CD14-positive monocyte (primary cell): ENCODE data around the gene PLXNA2. TPM values are rescaled to one million over a fixed set of nuclear protein-coding genes. Genes with fewer than 3 reads are reported as not detected.

Source experiments
- DNase-seq, 3 donors: peaks; one replicate each; pipeline ENCODE4 v3.0.0-alpha.2; 2011 to 2022
- H2AFZ ChIP-seq: 2 replicates; pipeline ENCODE4 v1.6.0; 2012; ENCODE audit warnings: mild to moderate bottlenecking, low read depth, low read length, inconsistent platforms; ENCODE audit not compliant: insufficient read depth, poor library complexity, severe bottlenecking
- H3K27ac ChIP-seq, 2 donors: 1 replicate in 1 of 2; 2 replicates in 1 of 2; pipeline ENCODE4 v1.5.1; 2012 to 2013; ENCODE audit warnings: low read length in 2 of 2, control low read depth in 1 of 2, inconsistent platforms in 1 of 2, low read depth in 1 of 2, mild to moderate bottlenecking in 1 of 2
- H3K27me3 ChIP-seq, 2 donors: one replicate each; pipeline versions ENCODE4 v1.6.0 to v1.6.1; 2011 to 2013; ENCODE audit warnings: low read length in 2 of 2; ENCODE audit not compliant: control insufficient read depth in 2 of 2, insufficient read depth in 2 of 2
- H3K36me3 ChIP-seq, 2 donors: replicated peaks in 1 of 2; 1 replicate in 1 of 2; 2 replicates in 1 of 2; pipeline versions ENCODE4 v1.5.1 to v1.6.1; 2012 to 2013; ENCODE audit warnings: low read length in 2 of 2, control low read depth in 1 of 2, inconsistent platforms in 1 of 2, mild to moderate bottlenecking in 1 of 2; ENCODE audit not compliant: insufficient read depth in 2 of 2, control insufficient read depth in 1 of 2
- H3K4me1 ChIP-seq, 2 donors: 1 replicate in 1 of 2; 2 replicates in 1 of 2; pipeline versions ENCODE4 v1.5.1 to v1.6.1; 2012 to 2013; ENCODE audit warnings: low read length in 2 of 2, control low read depth in 1 of 2, inconsistent platforms in 1 of 2, mild to moderate bottlenecking in 1 of 2, moderate library complexity in 1 of 2; ENCODE audit not compliant: insufficient read depth in 2 of 2, control insufficient read depth in 1 of 2
- H3K4me2 ChIP-seq: replicated peaks from 2 replicates; pipeline ENCODE3; 2012; ENCODE audit warnings: low read length, moderate library complexity, mild to moderate bottlenecking; ENCODE audit not compliant: poor library complexity, severe bottlenecking; ENCODE audit errors: extremely low read depth
- H3K4me3 ChIP-seq, 3 experiments: fragments of 200-600 bp in 1 of 3; sonication (generic) in 1 of 3; replicated peaks in 1 of 3; 1 replicate in 2 of 3; 2 replicates in 1 of 3; pipeline ENCODE4 v1.5.1; 2011 to 2013; ENCODE audit warnings: low read length in 3 of 3, mild to moderate bottlenecking in 3 of 3, control low read depth in 2 of 3, low read depth in 2 of 3, inconsistent platforms in 1 of 3, moderate library complexity in 1 of 3
- H3K79me2 ChIP-seq: 2 replicates; pipeline ENCODE4 v1.6.0; 2012; ENCODE audit warnings: mild to moderate bottlenecking, control low read depth, inconsistent platforms, low read length, moderate library complexity; ENCODE audit not compliant: insufficient read depth
- H3K9ac ChIP-seq: 2 replicates; pipeline ENCODE4 v1.6.0; 2017; ENCODE audit warnings: low read length, mild to moderate bottlenecking; ENCODE audit not compliant: insufficient read depth, poor library complexity, severe bottlenecking
- H3K9me3 ChIP-seq, 2 donors: replicated peaks in 1 of 2; 1 replicate in 1 of 2; 2 replicates in 1 of 2; pipeline versions ENCODE4 v1.5.1 to v1.6.1; 2012 to 2013; ENCODE audit warnings: low read length in 2 of 2, control low read depth in 1 of 2; ENCODE audit not compliant: control insufficient read depth in 1 of 2, insufficient read depth in 1 of 2
- H4K20me1 ChIP-seq: 2 replicates; pipeline ENCODE4 v1.6.0; 2012; ENCODE audit warnings: mild to moderate bottlenecking, low read length, control low read depth, moderate library complexity; ENCODE audit not compliant: insufficient read depth
- H3K27ac Mint-ChIP-seq, 7 donors: one replicate each; pipeline ENCODE4 v1.8.0; 2020; ENCODE audit warnings: mild to moderate bottlenecking in 7 of 7, mixed read lengths in 7 of 7, moderate library complexity in 6 of 7, inconsistent platforms in 2 of 7
- H3K27me3 Mint-ChIP-seq, 3 donors: one replicate each; pipeline ENCODE4 v1.8.0; 2021 to 2022; ENCODE audit warnings: low read depth in 3 of 3, mild to moderate bottlenecking in 3 of 3, mixed read lengths in 3 of 3, moderate library complexity in 3 of 3, inconsistent platforms in 1 of 3
- H3K36me3 Mint-ChIP-seq, 2 donors: one replicate each; pipeline ENCODE4 v1.8.0; 2020; ENCODE audit warnings: mixed read lengths in 2 of 2, inconsistent platforms in 1 of 2, mild to moderate bottlenecking in 1 of 2
- H3K4me1 Mint-ChIP-seq: one replicate; pipeline ENCODE4 v1.8.0; 2020; ENCODE audit warnings: mild to moderate bottlenecking, mixed read lengths
- H3K4me3 Mint-ChIP-seq, 2 donors: one replicate each; pipeline ENCODE4 v1.8.0; 2020; ENCODE audit warnings: mild to moderate bottlenecking in 2 of 2, mixed read lengths in 2 of 2, moderate library complexity in 1 of 2
- H3K9me3 Mint-ChIP-seq, 7 donors: one replicate each; pipeline ENCODE4 v1.8.0; 2020 to 2022; ENCODE audit warnings: mixed read lengths in 7 of 7, mild to moderate bottlenecking in 6 of 7, moderate library complexity in 6 of 7, inconsistent platforms in 2 of 7
- WGBS: methylation state at CpG from one replicate; pipeline ENCODE4 v1.1.5; 2013; ENCODE audit warnings: missing lambda C conversion rate; ENCODE audit not compliant: insufficient coverage; 5-methylcytosine and 5-hydroxymethylcytosine counted together
- intact Hi-C, 2 donors: fragments of 100-400 bp; cut with micrococcal nuclease; formaldehyde crosslinking; loops; one replicate each; pipeline versions ENCODE4 v1.15.0 to v1.15.1; 2023
- polyA plus RNA-seq, 3 donors: library from polyadenylated mRNA; depleted of rRNA in 1 of 3; unstranded in 2 of 3; stranded (reverse) in 1 of 3; fragments of 300-500 nt in 2 of 3; fragments of >200 nt in 1 of 3; fragmentation: Illumina TruSeq in 2 of 3; gene quantifications; 1 replicate in 2 of 3; 2 replicates in 1 of 3; pipeline ENCODE4 v1.2.3, GENCODE V29; 2012 to 2021
- TF ChIP-seq, protein P1 (sequence below): fragments of 200-600 bp; IDR thresholded peaks from one replicate; pipeline ENCODE4 v1.8.0; 2022; ENCODE audit warnings: antibody characterized with exemption, mild to moderate bottlenecking

Gene PLXNA2
- polyA plus RNA-seq, 3 donors = 0.75 to 2.1 (median 1.1) TPM

DNA sequence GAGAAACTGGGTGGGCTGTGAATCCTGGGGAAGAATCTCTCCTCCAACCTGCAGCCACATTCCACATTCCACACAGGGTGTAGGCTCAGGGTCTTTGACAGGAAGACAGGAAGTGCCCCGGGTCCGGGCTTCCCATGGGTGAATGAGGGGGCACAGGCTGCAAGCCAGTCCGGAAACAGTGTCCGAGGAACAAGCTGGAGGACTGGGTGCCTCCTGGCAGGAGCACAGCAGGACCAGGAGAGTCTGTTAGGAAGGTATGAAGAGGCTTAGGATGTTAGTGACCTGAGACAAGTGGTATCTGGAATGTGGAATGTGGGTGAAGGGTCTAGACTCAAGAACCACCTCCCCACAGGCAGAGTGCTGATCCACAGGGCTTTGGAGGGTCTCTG, 212.3 kb downstream of the PLXNA2 start:
- H3K4me3 Mint-ChIP-seq = no peak overlapping the region
- Histone ChIP-seq H4K20me1 (no peaks in the 10 kb centered on the region), H3K9ac (no peak overlapping the region)

DNA sequence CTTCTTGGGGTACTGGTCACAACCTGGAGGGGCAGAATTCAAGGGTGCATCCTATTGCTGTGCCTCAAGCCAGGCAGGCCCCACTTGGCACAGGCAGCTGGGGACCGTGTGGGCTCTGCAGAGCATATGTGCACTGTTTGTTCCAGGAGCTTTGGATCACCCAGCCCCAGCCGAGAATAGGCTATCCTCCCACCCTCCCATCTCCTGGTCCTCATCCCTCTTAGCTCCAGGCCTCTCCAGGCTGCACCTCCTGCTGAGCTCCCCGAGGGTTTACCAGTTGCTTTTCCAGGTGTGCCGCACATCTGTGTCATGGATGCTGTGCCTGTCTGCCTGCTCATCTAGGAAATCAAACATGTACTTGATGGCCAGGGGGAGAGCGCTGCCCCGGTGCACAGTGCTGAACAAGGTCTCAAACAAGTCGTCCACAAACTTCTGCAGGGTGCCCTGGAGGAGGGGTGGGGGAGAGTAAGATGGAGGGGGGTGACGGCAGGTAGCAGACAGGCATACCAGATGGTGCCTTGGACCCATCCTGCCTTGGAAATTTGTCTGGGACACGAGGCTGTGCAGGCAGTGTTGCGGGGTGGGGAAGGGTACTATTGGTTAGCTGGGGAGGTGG, 212.8 kb downstream of the PLXNA2 start:
- H3K9me3 Mint-ChIP-seq = no peaks in the 10 kb centered on the region
- WGBS = 94% methylated on average over 8 of the region's 10 CpGs
- TF ChIP-seq, protein P1, sequence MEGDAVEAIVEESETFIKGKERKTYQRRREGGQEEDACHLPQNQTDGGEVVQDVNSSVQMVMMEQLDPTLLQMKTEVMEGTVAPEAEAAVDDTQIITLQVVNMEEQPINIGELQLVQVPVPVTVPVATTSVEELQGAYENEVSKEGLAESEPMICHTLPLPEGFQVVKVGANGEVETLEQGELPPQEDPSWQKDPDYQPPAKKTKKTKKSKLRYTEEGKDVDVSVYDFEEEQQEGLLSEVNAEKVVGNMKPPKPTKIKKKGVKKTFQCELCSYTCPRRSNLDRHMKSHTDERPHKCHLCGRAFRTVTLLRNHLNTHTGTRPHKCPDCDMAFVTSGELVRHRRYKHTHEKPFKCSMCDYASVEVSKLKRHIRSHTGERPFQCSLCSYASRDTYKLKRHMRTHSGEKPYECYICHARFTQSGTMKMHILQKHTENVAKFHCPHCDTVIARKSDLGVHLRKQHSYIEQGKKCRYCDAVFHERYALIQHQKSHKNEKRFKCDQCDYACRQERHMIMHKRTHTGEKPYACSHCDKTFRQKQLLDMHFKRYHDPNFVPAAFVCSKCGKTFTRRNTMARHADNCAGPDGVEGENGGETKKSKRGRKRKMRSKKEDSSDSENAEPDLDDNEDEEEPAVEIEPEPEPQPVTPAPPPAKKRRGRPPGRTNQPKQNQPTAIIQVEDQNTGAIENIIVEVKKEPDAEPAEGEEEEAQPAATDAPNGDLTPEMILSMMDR = no peak
- no peak overlapping the region for H3K4me3 Mint-ChIP-seq
- H3K4me1 Mint-ChIP-seq = no peaks in the 10 kb centered on the region
- H3K9me3 ChIP-seq = no peaks in the 10 kb centered on the region
- no peaks in the 10 kb centered on the region for H3K4me1 ChIP-seq
- H3K9ac ChIP-seq = no peak overlapping the region
- no peak for DNase-seq
- H4K20me1 ChIP-seq = no peaks in the 10 kb centered on the region
- H3K79me2 ChIP-seq = no peaks in the 10 kb centered on the region
- no peak overlapping the region for H3K4me2 ChIP-seq
- H3K4me3 ChIP-seq = no peak overlapping the region
- H3K36me3 Mint-ChIP-seq = no peaks in the 10 kb centered on the region
- intact Hi-C loops = no loop called here
- no peaks in the 10 kb centered on the region for H3K27me3 ChIP-seq
- H3K27me3 Mint-ChIP-seq = peaks cover 0 to 2% (median 0%) of the 10 kb centered on the region in 3 donors
- no peaks in the 10 kb centered on the region for H3K36me3 ChIP-seq
- no peak overlapping the region for H3K27ac ChIP-seq
- peak overlapping the region in 1 of 7 donors; percentile 36 for H3K27ac Mint-ChIP-seq
- H2AFZ ChIP-seq = no peak overlapping the region

More for the DNA sequence above, 212.3 kb downstream of the PLXNA2 start:
- no peak for DNase-seq
- no peaks in the 10 kb centered on the region for H3K4me1 ChIP-seq
- TF ChIP-seq, protein P1 = no peak
- intact Hi-C loops = no loop called here
- H2AFZ ChIP-seq = no peak overlapping the region
- no peak overlapping the region for H3K4me3 ChIP-seq
- no peaks in the 10 kb centered on the region for H3K27me3 ChIP-seq
- no peak overlapping the region for H3K27ac ChIP-seq
- Mint-ChIP-seq H3K27ac (peak overlapping the region in 1 of 7 donors; percentile 18), H3K36me3 (no peaks in the 10 kb centered on the region), H3K9me3 (no peaks in the 10 kb centered on the region), H3K4me1 (no peaks in the 10 kb centered on the region), H3K27me3 (peaks cover 0 to 2% (median 0%) of the 10 kb centered on the region in 3 donors)
- no peaks in the 10 kb centered on the region for H3K79me2 ChIP-seq
- no peak overlapping the region for H3K4me2 ChIP-seq
- 89% methylated on average over 4 of the region's 4 CpGs for WGBS
- no peaks in the 10 kb centered on the region for H3K36me3 ChIP-seq
- no peaks in the 10 kb centered on the region for H3K9me3 ChIP-seq
